Coronary artery (tissue), 2 donors: Measurements from ENCODE around the gene ZDHHC22.
A peak's percentile ranks its signal among the peaks of the same experiment; 100 is the strongest.

ENCODE experiments used
- DNase-seq: peaks from one replicate; pipeline ENCODE4 v3.0.0-alpha.2; 2017; ENCODE audit warnings: low spot score
- H3K27ac ChIP-seq, 2 donors: fragments of 200-600 bp; sonication (generic); one replicate each; pipeline ENCODE4 v1.5.1; 2016 to 2019
- H3K4me3 ChIP-seq: fragments of 200-600 bp; sonication (generic); 2 replicates; pipeline ENCODE4 v1.5.1; 2016; ENCODE audit warnings: mild to moderate bottlenecking, moderate library complexity
- TF ChIP-seq, protein P1 (sequence below): fragments of 200-600 bp; sonication (generic); IDR thresholded peaks from one replicate; pipeline ENCODE4 v1.5.1; 2019; ENCODE audit warnings: antibody characterized with exemption

The ZDHHC22 gene

DNA sequence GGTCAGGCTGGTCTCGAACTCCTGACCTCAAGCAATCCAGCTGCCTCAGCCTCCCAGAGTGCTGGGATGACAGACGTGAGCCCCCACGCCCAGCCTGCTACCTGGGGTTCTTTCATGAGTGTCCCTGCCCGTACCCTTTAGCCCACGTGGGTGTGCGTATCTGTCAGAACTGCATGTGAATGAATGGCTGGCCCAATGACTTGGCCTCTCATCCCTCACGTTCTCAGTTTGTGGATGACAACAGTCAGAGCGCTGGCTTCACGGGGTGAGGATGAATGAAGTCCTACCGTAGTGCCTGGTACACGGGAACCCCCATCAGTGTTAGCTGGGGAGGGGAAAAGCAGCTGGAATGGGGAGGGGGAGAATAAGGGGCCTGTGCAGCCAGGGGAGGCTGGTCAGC is 16.1 kb upstream of the ZDHHC22 start:
- H3K27ac ChIP-seq = no peak overlapping the region
- TF ChIP-seq, protein P1, sequence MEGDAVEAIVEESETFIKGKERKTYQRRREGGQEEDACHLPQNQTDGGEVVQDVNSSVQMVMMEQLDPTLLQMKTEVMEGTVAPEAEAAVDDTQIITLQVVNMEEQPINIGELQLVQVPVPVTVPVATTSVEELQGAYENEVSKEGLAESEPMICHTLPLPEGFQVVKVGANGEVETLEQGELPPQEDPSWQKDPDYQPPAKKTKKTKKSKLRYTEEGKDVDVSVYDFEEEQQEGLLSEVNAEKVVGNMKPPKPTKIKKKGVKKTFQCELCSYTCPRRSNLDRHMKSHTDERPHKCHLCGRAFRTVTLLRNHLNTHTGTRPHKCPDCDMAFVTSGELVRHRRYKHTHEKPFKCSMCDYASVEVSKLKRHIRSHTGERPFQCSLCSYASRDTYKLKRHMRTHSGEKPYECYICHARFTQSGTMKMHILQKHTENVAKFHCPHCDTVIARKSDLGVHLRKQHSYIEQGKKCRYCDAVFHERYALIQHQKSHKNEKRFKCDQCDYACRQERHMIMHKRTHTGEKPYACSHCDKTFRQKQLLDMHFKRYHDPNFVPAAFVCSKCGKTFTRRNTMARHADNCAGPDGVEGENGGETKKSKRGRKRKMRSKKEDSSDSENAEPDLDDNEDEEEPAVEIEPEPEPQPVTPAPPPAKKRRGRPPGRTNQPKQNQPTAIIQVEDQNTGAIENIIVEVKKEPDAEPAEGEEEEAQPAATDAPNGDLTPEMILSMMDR = no peak
- H3K4me3 ChIP-seq = no peak overlapping the region
- DNase-seq = peak; percentile 68

- peak; percentile 36 for DNase-seq
- peak overlapping the region in 1 of 2 donors; percentile 11 for H3K27ac ChIP-seq
- TF ChIP-seq, protein P1 = no peak
- H3K4me3 ChIP-seq = no peak overlapping the region
Measured at GRCh38 chr14:77155083-77155482, 13.5 kb upstream of the ZDHHC22 start.

- H3K27ac ChIP-seq = no peak overlapping the region
- H3K4me3 ChIP-seq = no peak overlapping the region
- TF ChIP-seq, protein P1 = no peak
- DNase-seq = peak; percentile 16
Measured at GRCh38 chr14:77154421-77154820, 12.8 kb upstream of the ZDHHC22 start.

DNA sequence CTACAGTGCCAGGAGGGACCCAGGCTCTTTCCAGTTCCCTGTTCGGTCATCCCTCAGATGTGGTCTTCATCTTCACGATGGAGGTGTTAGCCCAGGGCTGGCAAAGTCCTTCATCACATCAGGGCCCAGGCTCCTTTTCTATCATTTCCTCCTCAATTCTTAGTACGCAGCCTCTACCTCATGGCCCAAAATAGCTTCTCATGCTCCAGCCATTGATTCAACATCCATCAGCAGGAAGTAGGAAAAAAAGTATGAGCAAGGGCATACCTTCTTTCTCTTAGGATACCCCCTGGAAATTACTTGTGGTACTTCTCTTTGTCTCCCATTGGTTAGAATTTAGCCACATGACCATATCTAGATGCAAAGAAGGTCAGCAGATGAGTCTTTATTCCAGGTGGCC is 12.2 kb upstream of the ZDHHC22 start:
- TF ChIP-seq, protein P1 = no peak
- H3K27ac ChIP-seq = no peak overlapping the region
- no peak overlapping the region for H3K4me3 ChIP-seq
- no peak for DNase-seq

GRCh38 chr14:77151918-77152588 is 10.5 kb upstream of the ZDHHC22 start:
- Histone ChIP-seq H3K4me3 (no peak overlapping the region), H3K27ac (no peak overlapping the region)
- TF ChIP-seq, protein P1 = no peak
- DNase-seq = peak; percentile 28

DNA sequence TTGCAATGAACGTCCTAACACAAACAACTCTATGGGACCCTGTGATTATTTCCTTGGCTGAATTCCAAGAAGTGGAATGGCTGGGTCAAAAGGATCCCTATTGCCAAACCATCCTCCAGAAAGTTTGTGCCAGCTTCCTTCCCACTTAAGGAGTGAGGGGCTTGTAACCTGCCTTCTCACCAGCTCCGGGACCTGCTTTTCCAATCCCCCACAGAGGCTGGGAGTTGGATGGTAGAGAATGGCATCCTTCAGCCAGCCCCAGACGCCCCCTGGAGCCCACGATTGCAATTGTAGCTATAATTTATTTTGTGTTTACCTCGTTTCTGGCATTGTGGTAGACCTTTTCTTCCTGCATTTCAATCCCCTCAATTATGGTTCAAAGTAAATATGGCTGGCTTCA is 9.7 kb upstream of the ZDHHC22 start:
- TF ChIP-seq, protein P1 = no peak
- Histone ChIP-seq H3K27ac (no peak overlapping the region), H3K4me3 (no peak overlapping the region)
- DNase-seq = peak; percentile 50

DNA sequence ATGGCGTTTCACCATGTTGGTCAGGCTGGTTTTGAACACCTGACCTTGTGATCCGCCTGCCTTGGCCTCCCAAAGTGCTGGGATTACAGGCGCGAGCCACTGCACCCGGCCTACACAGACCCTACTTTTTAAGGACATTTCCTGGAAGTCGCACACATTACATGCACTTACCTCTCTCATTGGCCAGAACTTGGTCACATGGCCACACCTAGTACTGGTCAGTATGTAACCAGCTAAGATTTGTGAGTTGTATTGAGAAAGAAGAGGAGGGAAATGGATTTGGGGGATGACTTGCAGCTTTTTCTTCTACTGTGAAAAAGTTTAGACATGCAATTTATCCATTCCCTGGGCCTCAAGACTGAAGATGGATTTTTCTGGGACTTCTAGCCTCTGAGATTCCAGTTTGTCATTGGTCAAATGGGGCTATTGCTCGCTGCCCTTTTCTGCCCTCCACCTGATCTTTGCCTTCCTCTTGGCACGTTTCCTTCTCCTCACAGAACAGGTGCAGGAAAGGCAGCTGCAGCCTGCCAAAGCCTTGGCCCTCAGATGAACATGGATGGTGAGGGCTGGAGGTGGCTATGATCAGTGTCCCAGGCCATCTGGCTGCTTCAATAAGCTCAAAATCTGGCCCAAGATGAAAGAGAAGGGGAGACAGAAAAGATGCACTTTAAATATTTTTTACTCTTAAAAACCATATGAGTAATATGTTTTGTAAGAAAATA is 7.1 kb upstream of the ZDHHC22 start:
- no peak overlapping the region for H3K4me3 ChIP-seq
- TF ChIP-seq, protein P1 = no peak
- H3K27ac ChIP-seq = no peak overlapping the region
- peak; percentile 22 for DNase-seq
